ENCODE measurements around the gene CEMP1.

The CEMP1 gene

DNA sequence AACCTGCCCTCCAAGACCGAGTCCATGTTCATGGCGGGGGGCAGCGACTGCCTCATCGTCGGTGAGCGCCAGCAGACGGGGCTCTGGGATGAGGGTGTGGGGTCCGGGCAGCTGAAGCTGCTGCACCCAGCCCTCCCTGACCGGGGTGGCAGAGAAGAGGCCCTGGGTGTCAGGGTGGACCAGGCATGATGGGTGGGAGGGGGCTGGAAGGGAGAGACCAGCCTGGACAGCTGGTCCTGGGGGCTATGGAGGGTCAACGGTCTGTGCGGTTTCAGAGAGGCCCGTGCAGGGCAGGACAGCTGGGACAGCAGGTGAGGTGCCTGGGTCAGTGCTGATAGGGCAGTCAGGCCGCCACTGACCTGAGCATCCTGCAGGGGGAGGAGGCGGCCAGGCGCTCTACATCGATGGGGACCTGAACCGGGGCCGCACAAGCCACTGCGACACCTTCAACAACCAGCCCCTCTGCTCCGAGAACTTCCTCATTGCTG lies 30.7 kb downstream of the CEMP1 start:
- no peak for DNase-seq

DNA sequence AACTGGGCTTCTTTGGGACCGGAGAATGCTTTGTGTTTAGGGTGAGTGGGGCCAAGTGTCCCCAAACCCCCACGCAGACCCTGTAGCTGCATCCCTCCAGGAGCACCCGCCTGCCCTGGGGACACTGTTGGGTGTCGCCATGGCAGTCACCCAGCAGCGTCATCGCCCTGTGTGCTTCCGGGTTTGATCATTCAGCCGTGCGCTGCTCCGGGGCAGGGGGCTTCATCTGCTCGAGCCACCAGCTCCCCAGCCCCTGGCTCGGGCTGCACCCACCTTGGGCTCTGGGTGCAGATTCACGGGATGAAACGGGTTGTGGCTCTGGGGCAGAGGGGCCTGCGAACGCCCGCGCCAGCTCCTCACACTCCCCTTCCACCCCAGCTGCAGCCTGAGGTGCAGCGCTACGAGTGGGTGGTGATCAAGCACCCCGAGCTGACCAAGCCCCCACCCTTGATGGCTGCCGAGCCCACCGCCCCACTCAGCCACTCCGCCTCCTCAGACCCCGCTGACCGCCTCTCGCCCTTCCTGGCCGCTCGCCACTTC lies 31.2 kb downstream of the CEMP1 start:
- DNase-seq = no peak

DNA sequence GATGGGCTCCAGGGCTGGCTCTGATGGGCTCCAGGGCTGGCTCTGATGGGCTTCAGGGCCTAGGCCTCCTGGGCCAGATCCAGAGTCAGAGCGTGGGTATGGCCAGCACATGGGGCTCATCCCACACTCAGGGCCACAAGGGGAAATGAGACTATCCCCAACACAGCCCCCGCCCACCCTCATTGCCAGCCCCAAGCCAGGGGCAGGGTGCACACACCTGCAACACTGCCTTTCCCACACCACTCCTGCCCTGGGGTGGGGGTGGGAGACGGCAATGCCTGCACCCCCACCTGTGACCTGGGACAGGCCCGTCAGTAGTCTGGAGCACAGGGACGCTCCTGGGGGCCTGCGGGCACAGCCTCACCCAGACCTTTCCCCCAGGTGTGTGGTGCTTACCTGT lies 31.8 kb downstream of the CEMP1 start:
- no peak for DNase-seq

DNA sequence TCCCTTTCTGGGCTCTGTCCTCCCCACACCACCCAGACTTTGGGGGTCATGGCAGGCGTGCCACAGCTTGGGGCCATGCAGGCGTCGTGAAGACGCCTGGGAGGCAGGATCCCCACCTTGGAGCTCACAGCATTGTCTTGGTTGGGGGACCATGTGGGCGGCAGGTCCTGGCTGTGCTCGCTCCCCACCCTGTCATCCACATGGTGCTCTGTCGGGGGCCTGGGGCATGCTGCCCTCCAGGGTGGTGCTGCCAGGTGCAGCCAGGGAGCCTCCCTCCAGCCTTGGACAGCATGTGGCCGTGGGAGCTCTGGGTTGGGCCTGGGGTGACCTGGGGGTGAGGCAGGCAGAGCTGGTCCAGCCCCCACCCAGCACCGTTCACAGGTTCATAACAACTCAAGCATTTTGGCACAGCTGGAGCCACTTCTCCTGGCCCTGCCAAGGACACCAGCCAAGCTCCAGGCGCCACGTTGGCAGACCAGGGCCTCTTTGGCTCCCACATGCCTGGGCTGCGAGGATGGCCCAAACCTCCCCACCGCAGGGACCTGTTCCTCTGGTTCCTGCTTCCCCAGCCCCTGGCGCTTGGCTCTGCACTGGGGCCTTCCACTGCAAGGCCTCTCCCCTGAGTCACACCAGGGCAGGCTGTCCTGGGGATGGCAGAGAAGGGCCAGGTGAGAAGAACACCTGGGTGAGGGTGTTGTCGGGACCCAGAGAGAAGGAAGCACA lies 32.5 kb downstream of the CEMP1 start:
- no peak for DNase-seq

DNA sequence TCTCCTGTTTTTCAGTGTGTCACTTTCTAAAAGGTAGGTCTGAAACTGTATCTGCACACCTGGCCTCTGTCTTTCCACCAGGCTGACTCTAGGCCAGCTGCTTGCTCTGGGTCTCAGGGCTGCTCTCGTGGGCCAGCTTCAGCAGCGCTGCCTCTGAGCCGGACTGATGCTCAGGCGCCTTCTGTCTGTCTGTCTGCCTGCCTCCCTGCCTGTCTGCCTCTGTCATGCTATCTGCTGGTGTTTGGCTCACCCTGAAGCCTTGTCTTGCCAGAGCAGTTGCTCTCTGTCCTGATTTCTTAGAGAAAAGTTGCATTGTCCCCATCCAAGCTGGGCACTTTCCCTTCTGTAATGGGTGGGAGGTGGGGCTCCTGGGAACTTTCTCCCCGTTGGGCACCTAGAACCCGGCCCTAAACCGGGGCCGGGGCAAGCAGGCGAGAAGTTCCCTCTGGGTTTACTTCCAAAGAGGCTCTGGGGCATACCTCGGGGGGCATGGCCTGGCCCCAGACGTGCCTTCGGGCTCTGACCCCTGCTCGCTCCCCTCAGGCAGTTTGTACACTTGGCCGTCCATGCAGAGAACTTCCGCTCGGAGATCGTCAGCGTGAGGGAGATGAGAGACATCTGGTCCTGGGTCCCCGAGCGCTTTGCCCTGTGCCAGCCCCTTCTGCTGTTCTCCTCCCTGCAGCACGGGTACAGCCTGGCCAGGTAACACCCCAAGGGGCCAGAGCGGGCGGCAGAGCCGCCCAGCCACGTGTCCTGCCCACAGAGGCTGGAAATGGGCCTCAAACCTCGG lies 33.3 kb downstream of the CEMP1 start:
- no peak for DNase-seq

DNA sequence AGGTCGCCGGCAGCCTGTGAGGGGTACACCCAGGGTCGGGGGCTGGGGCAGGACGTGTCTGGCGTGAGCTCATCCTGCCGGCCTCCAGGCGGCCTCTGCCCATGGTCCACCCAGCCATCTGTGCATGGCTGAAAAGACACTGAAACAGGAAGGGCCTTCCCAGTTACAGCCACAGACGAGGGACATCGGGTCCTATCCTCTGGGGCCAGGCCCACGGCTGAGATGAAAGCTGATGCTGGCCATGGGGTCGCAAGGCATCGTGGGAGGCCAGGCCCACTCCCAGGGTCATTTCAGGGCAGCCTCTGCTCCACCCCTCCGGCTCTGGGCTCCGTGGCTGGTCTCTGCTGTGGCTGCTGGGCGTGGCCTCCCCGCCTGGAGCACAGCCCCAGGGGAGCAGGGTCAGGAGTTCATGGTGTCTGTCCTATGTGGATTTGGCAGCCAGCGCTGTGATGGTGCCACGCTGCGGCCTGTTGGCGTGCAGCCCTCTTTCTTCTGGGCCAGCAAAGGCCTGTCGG lies 34.0 kb downstream of the CEMP1 start:
- no peak for DNase-seq

DNA sequence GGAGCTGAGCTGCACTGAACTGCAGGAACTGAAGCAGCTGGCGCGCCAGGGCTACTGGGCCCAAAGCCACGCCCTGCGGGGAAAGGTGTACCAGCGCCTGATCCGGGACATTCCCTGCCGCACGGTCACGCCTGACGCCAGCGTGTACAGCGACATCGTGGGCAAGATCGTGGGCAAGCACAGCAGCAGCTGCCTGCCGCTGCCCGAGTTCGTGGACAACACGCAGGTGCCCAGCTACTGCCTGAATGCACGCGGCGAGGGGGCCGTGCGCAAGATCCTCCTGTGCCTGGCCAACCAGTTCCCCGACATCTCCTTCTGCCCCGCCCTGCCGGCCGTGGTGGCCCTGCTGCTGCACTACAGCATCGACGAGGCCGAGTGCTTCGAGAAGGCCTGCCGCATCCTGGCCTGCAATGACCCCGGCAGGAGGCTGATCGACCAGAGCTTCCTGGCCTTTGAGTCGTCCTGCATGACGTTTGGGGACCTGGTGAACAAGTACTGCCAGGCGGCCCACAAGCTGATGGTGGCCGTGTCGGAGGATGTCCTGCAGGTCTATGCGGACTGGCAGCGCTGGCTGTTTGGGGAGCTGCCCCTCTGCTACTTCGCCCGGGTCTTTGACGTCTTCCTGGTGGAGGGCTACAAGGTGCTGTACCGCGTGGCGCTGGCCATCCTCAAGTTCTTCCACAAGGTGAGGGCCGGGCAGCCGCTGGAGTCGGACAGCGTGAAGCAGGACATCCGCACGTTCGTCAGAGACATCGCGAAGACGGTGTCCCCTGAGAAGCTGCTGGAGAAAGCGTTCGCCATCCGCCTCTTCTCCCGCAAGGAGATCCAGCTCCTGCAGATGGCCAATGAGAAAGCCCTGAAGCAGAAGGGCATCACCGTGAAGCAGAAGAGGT lies 34.7 kb downstream of the CEMP1 start:
- no peak for DNase-seq

DNA sequence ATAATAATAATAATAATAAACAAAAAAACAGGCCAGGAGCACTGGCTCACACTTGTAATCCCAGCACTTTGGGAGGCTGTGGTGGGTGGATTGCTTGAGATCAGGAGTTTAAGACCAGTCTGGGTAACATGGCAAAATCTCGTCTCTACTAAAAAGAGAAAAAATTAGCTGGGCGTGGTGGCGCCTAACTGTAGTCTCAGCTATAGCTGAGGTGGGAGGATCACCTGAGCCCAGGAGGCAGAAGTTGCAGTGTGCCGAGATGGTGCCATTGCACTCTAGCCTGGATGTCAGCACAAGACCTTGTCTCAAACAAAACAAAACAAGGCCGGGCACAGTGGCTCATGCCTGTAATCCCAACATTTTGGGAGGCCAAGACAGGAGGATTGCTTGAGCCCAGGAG lies 36.2 kb downstream of the CEMP1 start:
- DNase-seq = no peak

DNA sequence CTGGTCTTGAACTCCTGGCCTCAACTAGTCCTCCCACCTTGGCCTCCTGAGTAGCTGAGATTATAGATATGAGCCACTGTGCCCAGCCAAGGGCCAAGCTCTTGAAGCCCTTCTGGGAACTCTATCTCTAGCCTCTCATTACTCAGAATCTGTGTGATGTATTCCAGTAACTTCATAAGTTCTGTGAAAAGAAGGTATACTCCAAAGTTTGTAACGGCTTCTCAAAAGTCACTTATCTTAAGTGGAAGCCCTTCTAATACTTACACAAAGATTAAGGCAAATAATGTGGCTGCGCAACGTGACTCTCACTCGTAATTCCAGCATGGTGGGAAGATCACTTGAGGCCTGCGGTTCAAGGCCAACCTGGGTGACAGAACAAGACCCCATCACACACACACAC lies 36.6 kb downstream of the CEMP1 start:
- no peak for DNase-seq

DNA sequence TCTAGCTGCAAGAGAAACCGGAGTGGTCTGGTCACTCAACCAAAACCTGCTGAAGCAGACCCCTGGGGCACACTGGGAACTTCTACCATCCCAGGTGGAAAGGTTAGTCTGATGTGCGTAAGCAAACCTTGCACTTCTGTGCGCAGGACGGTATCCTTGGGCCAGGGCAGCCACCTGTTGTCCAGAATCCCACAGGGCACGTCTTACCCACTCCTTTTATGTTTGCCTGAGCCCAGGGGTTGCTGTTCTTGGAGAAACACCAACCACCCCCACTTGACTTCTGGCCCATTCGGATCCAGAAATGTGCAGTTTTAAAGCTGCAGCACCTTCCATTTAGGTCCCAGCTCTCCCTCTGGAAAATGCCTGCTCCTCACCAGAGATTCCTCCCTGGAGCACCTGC lies 37.6 kb downstream of the CEMP1 start:
- no peak for DNase-seq

DNA sequence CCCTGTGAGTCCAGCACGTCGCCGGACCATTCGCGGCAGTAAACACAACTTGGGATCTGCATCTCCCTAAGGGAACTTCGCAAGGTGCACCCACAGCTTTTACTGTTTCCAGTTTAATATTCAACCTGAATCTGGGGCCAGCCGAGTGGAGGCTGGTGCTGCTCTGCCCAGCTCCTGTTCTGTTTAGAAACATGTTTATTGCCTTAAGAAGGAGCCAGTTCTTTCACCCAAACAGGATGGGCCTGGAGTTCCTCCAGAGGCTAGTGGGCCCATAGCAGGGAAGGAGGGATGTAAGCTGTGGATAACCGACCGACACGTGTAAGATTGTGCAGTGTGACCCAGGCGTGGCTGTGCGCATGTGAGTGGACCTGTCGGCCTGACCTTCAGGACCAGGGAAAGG lies 38.9 kb downstream of the CEMP1 start:
- no peak for DNase-seq

DNA sequence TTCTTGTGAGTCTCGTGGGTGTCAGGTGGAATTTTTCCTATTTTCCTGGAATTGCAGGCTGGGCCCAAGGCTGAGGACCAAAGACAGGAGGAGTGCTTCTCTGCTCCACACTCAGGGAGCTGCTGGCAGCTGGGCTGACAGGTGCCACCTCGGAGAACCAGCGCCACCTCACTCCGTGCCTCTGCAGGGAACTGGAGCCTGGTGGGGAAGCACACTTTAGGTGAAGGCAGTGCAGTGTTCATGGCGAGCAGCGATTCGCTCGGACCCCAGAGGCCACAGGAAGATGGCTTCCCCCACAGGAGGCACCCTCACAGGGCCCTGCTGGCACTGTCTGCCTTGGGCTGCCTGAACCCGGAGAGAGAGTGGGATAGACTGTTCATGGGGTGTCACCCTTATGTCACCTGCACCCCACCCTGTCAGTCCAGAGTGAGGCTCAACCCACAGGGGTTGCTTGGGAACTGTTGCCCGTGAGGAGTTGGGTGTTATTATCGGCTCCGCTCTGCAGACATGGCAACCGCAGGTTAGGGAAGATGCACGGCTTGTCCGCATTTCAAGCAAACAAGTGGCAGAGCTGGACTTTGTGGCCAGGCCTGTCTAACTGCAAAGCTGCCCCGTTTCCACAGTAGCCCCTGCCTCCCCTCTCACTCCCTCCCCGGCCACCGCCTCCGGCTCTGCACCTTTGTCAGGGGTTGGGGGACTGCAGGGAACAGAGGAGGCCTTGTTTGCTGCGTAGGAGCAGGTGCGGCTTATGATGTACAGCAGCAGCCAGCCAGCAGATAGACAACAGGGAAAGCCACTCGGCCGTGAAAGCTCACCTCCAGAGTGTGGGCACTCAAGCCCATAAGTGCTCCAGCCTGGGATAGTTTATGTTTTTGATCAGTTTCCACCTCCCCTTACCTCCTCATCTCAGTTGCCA lies 40.8 kb downstream of the CEMP1 start:
- DNase-seq = no peak

DNA sequence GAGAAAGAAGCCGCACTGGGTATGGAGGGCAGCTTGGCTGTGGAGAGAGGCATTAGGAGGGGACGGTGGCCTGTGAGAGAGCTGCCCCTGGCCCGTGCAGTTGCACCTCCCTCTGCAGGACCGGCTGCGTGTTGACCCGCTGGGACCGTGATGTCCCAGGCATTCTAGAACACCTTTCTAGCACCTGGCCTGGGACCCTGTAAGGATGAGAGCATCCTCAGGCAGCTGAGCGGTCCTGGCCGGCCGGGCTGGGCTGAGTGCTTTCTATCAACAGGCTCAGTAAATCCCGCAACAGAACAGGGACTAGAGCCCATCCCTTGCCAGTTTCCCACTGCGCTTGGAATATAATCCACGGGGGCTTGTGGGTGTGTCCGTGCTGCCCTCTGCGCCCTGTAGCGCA lies 41.6 kb downstream of the CEMP1 start:
- DNase-seq = no peak

DNA sequence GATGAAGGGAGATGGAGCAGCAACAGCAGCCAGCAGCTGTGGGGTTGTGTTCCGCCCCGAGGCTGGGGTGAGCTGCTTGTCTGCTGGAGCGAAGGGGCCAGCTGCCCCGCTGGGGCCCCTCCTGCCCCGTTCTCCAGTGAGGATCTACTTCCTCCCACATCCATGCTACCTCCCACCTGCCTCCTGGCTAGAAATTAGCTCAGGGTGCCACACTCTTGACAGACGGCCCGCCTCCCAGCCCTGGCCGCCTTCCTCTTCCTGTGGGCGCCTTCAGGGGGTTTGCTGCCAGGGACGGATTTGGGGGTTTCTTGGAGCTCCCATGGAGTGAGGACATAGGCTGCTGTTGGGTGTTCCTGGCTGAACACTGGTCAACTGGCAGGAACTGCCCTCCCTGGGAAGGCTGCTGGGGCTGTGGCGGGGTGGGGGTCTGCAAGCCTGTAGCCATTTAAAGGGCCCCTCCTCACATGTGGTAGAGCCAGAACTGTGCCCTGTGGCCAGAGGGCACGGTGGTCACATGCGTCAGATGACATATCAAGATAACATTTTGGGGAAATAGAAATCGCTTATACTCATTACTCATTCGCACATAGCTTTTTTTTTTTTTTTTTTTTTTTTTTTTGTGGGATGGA lies 43.2 kb downstream of the CEMP1 start:
- DNase-seq = peak; percentile 32 to 69

DNA sequence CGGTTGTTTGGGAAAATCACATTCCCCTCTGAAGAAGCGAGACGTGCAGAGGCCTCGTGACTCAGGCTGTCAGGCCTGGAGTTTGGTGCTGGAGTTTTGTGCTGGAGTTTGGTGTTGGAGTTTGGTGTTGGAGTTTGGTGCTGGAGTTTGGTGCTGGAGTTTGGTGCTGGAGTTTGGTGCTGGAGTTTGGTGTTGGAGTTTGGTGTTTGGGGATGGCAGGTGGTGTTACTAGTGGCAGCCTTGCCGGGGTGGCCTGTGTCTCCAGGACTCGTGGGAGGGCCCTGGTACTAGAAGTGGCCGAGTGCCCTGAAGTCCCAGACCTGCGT lies 43.7 kb downstream of the CEMP1 start:
- DNase-seq = no peak

DNA sequence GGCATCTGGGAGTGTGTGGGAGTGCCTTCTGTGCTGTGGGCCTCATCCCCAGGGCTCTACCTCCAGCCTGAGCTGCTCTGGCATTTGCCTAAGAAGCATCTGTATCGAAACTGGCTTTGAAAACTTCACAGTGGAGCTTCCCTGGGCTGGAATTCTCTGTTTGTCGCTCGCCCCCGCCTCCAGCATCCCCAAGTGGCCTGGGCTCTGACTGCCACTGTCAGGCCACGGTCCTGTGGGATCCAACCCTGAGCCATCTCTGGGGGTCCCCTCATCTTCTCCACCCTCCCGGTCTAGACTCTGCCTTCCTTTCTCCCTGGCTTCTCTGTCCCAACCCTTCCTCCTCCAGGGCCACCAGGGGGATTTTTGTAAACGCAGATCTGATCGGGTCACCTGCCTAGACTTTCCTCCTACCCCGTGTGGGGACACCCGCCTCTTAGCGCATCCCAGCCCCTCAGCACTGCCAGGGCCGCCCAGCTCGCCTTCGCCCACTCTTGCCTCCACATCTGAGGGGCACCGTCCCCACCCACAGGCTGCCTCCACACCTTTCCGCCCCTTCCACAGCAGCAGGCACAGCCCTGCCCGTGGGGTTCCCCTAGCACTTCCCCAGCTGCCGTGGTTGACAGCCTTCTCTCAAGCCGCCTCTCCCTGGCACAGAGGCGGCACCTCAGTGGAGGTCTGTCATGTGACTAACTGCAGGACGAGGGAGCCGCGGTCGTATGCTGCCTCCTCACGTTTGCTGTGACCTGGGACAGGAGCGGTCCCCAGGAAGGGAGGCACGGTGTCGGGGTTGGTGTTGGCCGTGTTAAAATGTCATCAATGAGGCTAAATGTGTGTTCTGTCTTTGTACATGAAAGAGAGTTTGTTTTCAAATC lies 44.3 kb downstream of the CEMP1 start:
- DNase-seq = no peak

DNA sequence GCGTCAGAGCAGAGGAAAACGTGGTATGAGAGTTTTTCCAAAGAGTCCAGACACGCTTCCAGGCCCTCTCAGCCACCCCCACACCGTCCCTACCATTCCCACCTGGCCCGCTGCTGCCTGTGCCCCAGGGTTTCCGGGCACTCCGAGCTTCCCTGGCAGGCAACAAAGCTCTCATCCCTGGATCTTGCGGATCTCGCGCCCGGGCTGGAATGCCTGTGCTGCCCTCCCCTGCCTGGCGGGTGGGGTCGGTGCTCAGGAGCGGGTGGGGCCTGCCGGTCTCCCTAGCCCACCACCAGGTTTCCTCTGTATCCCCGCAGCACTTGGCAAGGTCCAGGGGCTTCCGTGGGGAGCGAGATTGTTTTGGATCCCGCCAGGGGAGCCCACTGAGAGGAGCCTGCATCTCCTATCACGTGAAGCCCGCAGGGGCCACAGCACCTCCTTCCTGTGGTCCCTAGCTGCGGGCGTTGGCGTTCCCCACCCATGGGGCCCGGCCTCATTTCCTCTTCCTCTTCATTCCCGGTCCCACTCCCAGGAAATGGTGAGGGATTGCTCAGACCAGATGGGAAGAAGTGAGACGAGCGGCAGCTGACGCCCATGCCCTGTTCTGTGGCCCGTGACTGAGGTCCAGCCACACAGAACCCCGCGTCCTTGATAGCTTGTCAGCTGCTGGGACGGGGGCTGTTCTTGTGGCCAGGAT lies 45.2 kb downstream of the CEMP1 start:
- no peak for DNase-seq

DNA sequence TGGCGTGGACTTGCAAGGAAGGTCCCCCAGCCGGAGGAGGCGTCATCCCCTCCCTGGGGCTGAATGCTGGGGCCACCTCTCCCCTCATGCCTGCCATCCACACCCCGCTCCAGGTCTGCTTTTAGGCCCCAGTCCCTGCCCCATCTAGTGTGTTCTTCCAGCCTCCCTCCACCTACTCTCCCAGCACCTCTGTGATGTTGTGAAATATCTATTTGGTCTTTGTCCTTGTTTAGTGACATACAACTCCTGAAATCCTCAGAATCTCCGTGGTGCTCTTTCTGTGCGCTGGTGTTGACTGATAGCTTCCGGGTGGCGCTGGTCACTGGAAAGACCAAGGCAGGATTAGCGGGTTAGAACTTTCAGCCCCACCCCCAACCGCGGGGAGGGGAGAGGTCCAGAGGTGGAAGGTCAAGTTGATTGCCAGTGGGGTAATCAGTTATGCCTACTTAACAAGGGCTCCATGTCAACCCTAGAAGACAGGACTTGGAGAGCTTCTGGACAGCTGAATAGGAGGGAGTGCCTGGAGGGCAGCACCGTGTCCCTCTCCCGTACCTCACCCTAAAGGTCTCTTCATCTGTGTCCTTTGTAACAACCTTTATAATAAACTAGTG lies 46.2 kb downstream of the CEMP1 start:
- DNase-seq = no peak
